Activated naive CD8-positive, alpha-beta T cell treated with anti-CD3 and anti-CD28 coated beads, Interleukin-2, amount 50 U/mL, for 24 hours (primary cell): ENCODE results near the gene TBC1D17.

Experiments
- ATAC-seq: fragments of 150-1000 bp; cut with Tn5 transposase; one replicate; pipeline ENCODE4 v1.10.0; 2021
- DNase-seq: peaks from one replicate; pipeline ENCODE4 v3.0.0; 2021
- H3K27ac Mint-ChIP-seq: one replicate; pipeline ENCODE4 v1.8.0; 2021; ENCODE audit warnings: mild to moderate bottlenecking, mixed read lengths
- H3K27me3 Mint-ChIP-seq: one replicate; pipeline ENCODE4 v1.8.0; 2021; ENCODE audit warnings: mixed read lengths
- H3K36me3 Mint-ChIP-seq: one replicate; pipeline ENCODE4 v1.8.0; 2021; ENCODE audit warnings: low read depth, mixed read lengths
- H3K4me1 Mint-ChIP-seq: one replicate; pipeline ENCODE4 v1.8.0; 2021; ENCODE audit warnings: mixed read lengths
- H3K4me3 Mint-ChIP-seq: one replicate; pipeline ENCODE4 v1.8.0; 2021; ENCODE audit warnings: mild to moderate bottlenecking, moderate library complexity, mixed read lengths
- H3K9me3 Mint-ChIP-seq: one replicate; pipeline ENCODE4 v1.8.0; 2021; ENCODE audit warnings: mixed read lengths

The TBC1D17 gene

DNA sequence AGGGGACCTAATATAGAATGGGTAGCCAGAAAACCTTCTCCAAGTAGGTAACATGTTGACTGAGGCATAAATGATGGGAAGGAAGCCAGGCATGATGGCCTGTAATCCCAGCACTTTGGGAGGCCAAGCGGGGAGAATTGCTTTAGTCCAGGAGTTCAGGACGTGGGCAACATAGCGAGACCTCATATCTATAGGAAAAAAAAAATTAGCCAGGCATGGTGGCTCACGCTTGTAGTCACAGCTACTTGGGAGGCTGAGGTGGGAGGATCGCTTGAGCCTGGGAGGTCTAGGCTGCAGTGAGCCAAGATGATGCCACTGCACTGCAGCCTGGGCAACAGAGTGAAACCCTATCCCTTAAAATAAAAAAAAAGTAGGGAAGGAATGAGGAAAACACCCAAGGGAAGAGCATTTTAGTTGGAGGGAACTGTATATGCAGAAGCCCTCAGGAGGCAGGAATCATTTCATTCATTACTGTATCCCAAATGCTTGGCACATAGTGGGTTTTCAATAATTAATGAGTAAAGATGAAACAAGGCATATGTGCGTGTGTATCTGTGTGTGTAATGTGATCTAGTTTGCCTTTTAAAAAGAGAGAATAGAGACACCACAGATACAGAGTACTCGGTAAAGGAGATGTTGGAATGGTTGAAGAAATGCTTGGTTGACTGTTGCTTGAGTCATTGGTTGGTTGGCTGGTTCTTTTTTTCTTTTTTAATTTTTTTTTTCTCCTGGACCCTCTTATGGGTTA lies 54.0 kb downstream of the TBC1D17 start:
- DNase-seq (no peak), ATAC-seq (no peak)
- peak overlapping the region; percentile 52 for H3K27ac Mint-ChIP-seq
- H3K9me3 Mint-ChIP-seq: peaks cover 4% of the 10 kb centered on the region
- peaks cover 10% of the 10 kb centered on the region for H3K27me3 Mint-ChIP-seq
- H3K4me3 Mint-ChIP-seq: peak overlapping the region; percentile 23
- peaks cover 47% of the 10 kb centered on the region for H3K36me3 Mint-ChIP-seq
- H3K4me1 Mint-ChIP-seq: peaks cover 64% of the 10 kb centered on the region

DNA sequence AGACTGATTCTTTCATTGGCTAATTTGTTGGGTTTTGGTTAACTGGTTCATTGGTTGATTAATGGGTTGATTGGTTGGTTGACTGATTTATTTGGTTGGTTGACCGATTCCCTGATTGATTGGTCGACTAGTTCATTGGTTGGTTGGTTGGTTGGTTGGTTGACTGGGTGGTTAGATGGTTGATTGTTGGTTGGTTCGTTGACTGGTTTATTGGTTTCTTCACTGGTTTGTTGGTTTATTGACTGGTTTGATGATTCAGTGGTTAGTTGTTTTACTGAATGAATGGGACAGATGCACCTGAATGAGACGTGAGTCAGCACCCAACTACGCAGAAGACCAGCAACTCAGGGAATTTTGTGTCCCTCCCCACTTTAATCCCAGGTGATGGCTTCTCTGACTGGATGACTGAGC lies 54.5 kb downstream of the TBC1D17 start:
- H3K9me3 Mint-ChIP-seq: peaks cover 4% of the 10 kb centered on the region
- H3K4me3 Mint-ChIP-seq: peak overlapping the region; percentile 23
- ATAC-seq (no peak), DNase-seq (no peak)
- no peak overlapping the region for H3K27ac Mint-ChIP-seq
- peaks cover 59% of the 10 kb centered on the region for H3K4me1 Mint-ChIP-seq
- peaks cover 42% of the 10 kb centered on the region for H3K36me3 Mint-ChIP-seq
- peaks cover 10% of the 10 kb centered on the region for H3K27me3 Mint-ChIP-seq

- Mint-ChIP-seq H3K4me3 (no peak overlapping the region), H3K27ac (no peak overlapping the region)
Observed at GRCh38 chr19:49932731-49933131, 55.2 kb downstream of the TBC1D17 start.

DNA sequence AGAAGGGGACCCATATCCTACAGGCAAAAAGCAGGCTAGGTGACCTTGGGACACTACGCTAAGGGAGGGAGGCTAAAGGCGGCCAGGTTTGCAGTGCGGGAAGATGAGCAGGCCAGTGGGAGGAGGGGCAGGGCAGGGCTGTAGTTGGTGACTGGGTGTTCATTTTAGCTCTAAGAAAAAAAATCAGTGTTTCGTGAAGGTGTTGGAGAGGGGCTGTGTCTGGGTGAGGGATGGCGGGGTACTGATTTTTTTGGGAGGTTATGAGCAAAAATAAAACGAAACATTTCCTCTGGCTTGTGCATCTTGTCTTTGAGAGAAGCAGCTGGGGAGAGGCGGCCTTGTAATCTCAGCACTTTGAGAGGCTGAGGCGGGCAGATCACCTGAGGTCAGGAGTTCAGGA lies 56.1 kb downstream of the TBC1D17 start:
- ATAC-seq (no peak), DNase-seq (no peak)
- Mint-ChIP-seq H3K4me3 (no peak overlapping the region), H3K9me3 (peaks cover 4% of the 10 kb centered on the region), H3K27me3 (peaks cover 9% of the 10 kb centered on the region), H3K4me1 (peaks cover 47% of the 10 kb centered on the region), H3K36me3 (peaks cover 29% of the 10 kb centered on the region), H3K27ac (no peak overlapping the region)

More at GRCh38 chr19:49932731-49933131, 55.2 kb downstream of the TBC1D17 start:
- DNase-seq (peak; percentile 46), ATAC-seq (no peak)
- Mint-ChIP-seq H3K27me3 (peaks cover 10% of the 10 kb centered on the region), H3K36me3 (peaks cover 35% of the 10 kb centered on the region), H3K9me3 (peaks cover 4% of the 10 kb centered on the region), H3K4me1 (peaks cover 54% of the 10 kb centered on the region)

DNA sequence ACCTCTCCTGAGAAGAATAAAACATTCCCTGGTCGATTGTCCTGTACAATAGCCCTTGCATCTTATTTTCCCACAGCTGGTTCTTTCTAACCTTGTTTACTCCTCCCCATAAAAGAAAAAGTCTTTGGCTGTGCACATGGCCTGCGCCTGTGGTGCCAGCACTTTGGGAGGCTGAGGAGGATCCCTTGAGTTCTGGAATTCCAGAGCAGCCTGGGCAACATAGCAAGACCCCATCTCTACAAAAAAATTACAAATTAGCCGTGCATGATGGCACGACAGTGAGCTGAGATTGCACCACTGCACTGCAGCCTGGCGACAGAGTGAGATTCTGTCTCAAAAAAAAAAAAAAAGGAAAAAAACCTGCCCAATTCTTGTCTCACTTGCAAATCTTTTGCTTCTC lies 59.0 kb downstream of the TBC1D17 start:
- Mint-ChIP-seq H3K4me1 (peaks cover 22% of the 10 kb centered on the region), H3K9me3 (no peaks in the 10 kb centered on the region), H3K27me3 (no peaks in the 10 kb centered on the region), H3K36me3 (peaks cover 12% of the 10 kb centered on the region), H3K27ac (no peak overlapping the region), H3K4me3 (no peak overlapping the region)
- ATAC-seq (no peak), DNase-seq (no peak)

DNA sequence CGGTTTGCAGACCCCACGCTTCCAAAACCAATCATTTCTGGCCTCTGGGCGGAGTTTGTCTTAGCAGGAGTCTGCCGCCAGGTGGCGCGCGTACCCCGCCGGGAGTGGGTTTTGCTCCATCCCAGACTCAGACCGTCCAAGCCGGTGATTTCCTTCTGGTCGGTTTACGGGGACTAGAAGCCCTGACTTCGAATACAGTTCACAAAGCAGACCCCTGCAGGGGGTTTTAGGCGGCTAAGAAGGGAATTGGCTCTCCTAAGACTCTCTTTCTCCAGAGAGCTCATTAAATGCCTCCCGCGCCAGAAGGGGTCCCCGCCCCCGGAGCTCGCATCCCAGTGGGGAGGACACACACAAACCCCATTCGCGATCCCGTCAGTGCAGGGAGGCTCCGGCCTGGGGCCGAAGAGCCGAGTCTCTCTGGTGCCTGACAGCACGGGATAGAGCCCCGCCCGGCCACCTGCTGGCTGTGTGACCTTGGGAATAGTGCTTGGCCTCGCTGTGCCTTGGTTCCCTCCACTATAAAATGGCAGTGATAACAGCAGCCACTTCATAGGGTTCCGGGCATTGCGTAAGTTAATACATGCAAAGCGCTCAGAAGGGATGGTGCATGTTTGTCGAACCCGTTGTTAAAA lies 60.4 kb downstream of the TBC1D17 start:
- Mint-ChIP-seq H3K9me3 (no peaks in the 10 kb centered on the region), H3K27me3 (peaks cover 2% of the 10 kb centered on the region), H3K36me3 (peaks cover 4% of the 10 kb centered on the region), H3K4me3 (no peak overlapping the region), H3K4me1 (peaks cover 12% of the 10 kb centered on the region), H3K27ac (no peak overlapping the region)
- peak; percentile 88 for DNase-seq
- peak; percentile 80 for ATAC-seq
